ENCODE measurements around the gene TRIP6. TPM values are rescaled to one million over a fixed set of nuclear protein-coding genes. Genes with fewer than 3 reads are reported as not detected.

TRIP6 gene
- total and polyA plus RNA-seq, 2 donors (not counting 1 experiment from before 2014, with no cell fraction given) = 6.8 to 13.8 TPM

- Histone ChIP-seq H3K79me2 (ENCODE audit: control insufficient read depth, insufficient read depth, low read length) (no peaks in the 10 kb centered on the region), H3K9ac (ENCODE audit: low read length) (peak overlapping the region; percentile 65), H3K9me3 (ENCODE audit: control extremely low read depth in 1 of 3, control insufficient read depth in 2 of 3, insufficient read depth in 1 of 3, low read length in 2 of 3) (peaks cover 0 to 16% (median 0%) of the 10 kb centered on the region in 3 donors), H2AFZ (ENCODE audit: insufficient read depth, low read depth, low read length, poor library complexity, severe bottlenecking) (peak overlapping the region; percentile 64), H3K4me2 (replicated peaks; ENCODE audit: low read depth, low read length, poor library complexity, severe bottlenecking) (peak overlapping the region; percentile 100), H4K20me1 (ENCODE audit: control insufficient read depth, insufficient read depth, low read length, poor library complexity, severe bottlenecking) (no peaks in the 10 kb centered on the region), H3K4me3 (ENCODE audit: control extremely low read depth in 1 of 5, extremely low read depth in 1 of 5, insufficient read depth in 1 of 5, low read depth in 2 of 5, low read length in 4 of 5) (peak overlapping the region in 4 of 5 experiments; percentile 33 to 83 (median 51)), H3K4me1 (ENCODE audit: control insufficient read depth in 2 of 2, insufficient read depth in 2 of 2, low read length in 2 of 2) (peaks cover 33 to 34% of the 10 kb centered on the region in 2 donors), H3K27me3 (replicated peaks in 1 of 4; ENCODE audit: control extremely low read depth in 1 of 4, control insufficient read depth in 3 of 4, insufficient read depth in 4 of 4, low read length in 3 of 4) (peaks cover 0 to 79% (median 26%) of the 10 kb centered on the region in 4 experiments), H3K27ac (ENCODE audit: low read length in 2 of 2) (no peak overlapping the region), H3K36me3 (replicated peaks in 1 of 2; ENCODE audit: control extremely low read depth in 1 of 2, control insufficient read depth in 1 of 2, extremely low read depth in 1 of 2, insufficient read depth in 2 of 2, low read length in 1 of 2) (no peaks in the 10 kb centered on the region)
- Mint-ChIP-seq H3K27me3 (peaks cover 38% of the 10 kb centered on the region), H3K4me1 (peaks cover 21% of the 10 kb centered on the region), H3K27ac (no peak overlapping the region), H3K9me3 (ENCODE audit: insufficient read depth) (no peaks in the 10 kb centered on the region), H3K4me3 (peak overlapping the region; percentile 62)
- ChIA-PET CTCF (interaction anchor here (0.5 to 2.9 kb wide), 25 partner anchors 8 to 868 kb away, joined by 3 to 32 read pairs (median 4); partner anchors contain the start of genes SLC12A9, SRRT and VGF), POLR2A (interaction anchor here (0.7 to 1.6 kb wide), 3 partner anchors 20 to 317 kb away, joined by 5 to 16 read pairs (median 8); partner anchors contain the start of gene SRRT)
- peak; percentile 73 for DNase-seq
- intact Hi-C loops (cut with micrococcal nuclease) = loop anchor here (1.0 to 10.0 kb wide), 2 partner anchors 182 to 250 kb away; no protein-coding TSS in a partner anchor
- TF ChIP-seq, protein P1, sequence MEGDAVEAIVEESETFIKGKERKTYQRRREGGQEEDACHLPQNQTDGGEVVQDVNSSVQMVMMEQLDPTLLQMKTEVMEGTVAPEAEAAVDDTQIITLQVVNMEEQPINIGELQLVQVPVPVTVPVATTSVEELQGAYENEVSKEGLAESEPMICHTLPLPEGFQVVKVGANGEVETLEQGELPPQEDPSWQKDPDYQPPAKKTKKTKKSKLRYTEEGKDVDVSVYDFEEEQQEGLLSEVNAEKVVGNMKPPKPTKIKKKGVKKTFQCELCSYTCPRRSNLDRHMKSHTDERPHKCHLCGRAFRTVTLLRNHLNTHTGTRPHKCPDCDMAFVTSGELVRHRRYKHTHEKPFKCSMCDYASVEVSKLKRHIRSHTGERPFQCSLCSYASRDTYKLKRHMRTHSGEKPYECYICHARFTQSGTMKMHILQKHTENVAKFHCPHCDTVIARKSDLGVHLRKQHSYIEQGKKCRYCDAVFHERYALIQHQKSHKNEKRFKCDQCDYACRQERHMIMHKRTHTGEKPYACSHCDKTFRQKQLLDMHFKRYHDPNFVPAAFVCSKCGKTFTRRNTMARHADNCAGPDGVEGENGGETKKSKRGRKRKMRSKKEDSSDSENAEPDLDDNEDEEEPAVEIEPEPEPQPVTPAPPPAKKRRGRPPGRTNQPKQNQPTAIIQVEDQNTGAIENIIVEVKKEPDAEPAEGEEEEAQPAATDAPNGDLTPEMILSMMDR (IDR thresholded peaks at IDR 0.05) = peak; percentile 84
- peak; percentile 70 for TF ChIP-seq EZH2 (IDR thresholded peaks at IDR 0.05; ENCODE audit: borderline replicate concordance, insufficient read depth, low read depth, low read length, poor library complexity, severe bottlenecking)
- ATAC-seq (ENCODE audit: low read depth) = peak; percentile 39
- 1% methylated on average over 78 of the region's 83 CpGs for WGBS (ENCODE audit: insufficient coverage)
Measured at GRCh38 chr7:100894860-100895700, 27.9 kb downstream of the TRIP6 start.

Data from B cell (primary cell).